MV-4-11 (cell line): ENCODE results near the gene DEXI.

Source experiments
- DNase-seq: peaks from one replicate; lab custom pipeline; 2025; lab: John Stamatoyannopoulos, UW

DEXI gene

DNA sequence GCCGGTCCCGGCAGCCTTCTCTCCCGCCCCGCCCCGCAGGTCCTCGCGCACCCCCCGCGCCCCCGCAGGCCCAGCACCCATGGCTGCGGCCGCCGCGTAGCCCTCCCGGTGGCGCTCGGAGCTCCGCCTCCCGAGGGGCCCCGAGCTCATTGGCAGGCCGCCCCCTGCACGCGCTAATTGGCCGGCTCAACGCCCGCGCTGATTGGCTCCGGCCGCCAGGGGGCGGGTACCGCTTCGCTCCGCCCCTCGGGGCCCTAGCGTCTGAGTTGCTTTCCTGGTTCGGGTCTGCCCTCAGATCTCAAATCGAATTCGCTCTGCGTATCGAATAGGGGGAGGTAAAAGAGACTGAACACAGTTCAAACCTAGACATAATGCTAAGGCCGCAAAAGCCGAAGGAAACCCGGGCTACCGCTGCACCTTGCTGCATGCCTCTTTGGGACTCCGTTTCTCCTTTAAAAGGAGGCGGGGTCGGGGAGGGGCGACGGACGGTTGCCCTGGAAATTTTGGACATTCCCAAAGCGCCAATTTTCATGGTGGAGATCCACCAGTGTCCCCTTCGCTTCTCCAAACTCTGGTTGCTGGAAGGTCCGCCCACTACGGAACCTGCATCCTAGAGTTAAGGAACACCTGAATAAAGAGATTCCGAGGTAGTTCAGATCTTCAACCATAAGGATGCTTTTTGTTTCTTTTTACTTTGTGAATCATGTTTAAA, at the start of gene DEXI:
Gene DEXI, minus strand, starts transcription at position 117 of the 712 bp plus-strand sequence. CDS start 463 bp downstream, outside the sequence.
- DNase-seq: peak; percentile 86

DNA sequence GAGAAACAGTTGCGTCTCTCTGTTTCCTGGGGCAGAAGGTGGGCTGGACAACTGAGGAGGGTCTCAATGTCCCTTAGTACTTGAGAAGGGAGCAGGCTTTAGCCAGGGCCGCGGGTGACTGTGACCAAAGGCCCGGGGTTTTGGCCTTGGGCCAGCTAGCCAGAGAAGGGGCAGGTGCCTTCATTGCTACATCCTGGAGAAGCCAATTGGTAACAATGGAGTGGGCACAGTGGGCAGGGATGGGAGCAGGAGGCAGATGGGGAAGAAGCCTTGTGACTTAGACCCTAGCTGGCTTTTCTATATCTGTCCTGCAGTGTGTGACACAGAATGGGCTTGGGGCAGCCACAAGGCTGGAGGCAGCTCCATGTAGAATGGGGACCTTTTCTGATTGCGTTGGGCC, 48.1 kb upstream of the DEXI start:
- DNase-seq: no peak

DNA sequence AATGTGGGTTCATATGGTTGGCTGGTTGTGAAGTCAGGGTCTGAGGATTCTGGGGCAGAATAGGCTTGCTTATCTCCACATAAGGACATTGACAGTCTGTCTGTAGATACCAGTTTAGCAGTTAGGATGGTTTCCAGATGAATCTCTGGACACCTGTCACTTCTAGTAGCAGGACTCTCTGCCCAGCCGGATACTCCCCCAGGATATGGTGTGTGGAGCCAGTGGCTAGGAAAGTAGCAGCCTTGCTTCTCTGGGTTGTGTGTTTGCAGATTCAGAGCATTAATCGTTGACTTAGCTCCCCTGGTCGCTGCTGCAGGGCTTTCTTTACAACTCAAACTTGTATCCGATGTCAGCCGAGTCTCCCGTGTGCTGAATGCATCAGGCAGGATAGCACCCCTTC, 47.3 kb upstream of the DEXI start:
- no peak for DNase-seq

DNA sequence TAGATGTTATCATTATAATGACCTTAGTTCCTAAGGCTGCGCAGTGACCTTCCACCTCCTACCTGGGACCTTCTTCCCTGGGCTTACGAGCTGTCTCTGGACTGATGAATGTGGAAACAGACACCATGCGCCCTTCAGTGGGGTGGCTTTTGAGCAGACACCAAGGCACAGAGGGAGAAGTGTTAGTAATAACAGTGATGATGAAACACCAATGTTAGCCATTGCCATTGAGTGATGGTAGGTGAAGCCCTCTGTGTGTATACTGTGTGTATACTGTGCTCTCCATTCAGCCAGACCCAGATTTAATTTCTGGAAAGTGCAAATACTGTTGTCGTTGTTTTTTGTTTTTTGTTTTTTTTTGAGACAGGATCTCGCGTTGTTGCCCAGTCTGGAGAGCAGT, 46.6 kb upstream of the DEXI start:
- DNase-seq: no peak

DNA sequence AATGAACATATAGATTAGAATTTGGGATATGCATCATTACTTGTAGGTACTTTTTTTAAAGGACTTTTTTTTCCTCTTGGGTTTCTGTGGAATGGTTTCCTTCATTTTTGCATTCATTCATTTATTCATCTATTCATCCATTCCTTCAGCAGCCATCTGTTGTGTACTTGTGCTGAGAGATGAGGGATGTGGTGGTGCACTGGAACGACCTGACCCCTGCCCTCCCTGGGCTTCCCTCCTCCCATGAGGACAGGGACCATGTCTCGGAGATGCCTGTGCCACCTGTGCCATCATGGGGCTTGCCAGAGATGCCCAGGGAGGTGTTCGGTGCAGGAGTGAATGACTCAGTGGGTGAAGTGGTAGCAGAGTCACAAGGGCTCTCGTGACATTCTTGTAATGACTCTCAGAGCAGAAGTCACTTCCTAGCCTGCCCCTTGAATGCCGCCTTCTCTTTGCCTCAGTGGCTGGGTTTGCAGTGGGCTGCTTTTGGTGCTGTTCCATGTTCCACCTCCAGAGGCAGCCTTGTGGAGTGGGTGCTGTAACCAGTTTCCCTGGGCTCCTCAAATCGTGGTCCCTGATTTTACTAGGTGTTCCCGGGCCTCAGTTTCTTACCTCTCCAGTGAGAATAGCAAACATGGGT, 46.0 kb upstream of the DEXI start:
- DNase-seq: no peak

DNA sequence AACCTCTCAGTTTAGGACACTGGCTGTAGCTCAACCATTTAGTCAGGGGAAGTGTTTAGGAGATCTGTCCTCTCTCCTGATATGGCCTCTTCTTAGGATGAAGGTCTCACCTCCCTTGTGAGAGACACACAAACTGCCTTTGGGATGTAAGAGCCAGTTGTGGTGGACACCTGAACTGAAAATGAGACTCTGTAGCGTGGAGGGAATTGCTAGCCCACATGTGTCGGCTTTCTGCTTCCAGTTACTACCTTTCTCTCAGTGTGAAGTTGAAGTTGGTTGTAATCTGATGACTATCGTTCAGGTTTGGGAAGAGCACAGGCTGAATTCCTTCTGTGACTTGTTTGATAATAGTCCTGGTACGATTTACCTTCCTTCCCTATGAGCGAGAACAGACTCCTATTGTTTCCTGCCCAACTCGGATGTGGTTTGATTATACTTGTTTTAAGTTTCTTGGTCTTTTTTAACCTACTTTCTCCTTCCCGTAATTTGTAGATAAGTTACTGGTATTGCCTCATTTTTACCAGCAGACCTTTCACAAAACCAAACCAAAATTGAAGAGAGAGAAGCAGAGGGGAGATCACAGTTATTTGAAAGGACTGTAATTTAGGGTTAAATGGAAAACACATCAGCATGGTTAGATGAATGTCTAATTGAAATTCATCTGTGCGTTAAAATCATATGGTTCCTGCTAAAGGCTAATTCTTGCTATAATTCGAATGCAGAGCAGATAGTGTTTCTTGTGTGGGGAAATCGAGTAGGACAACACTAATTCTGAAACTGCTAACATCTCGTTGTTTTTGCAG, 45.3 kb upstream of the DEXI start:
- no peak for DNase-seq

DNA sequence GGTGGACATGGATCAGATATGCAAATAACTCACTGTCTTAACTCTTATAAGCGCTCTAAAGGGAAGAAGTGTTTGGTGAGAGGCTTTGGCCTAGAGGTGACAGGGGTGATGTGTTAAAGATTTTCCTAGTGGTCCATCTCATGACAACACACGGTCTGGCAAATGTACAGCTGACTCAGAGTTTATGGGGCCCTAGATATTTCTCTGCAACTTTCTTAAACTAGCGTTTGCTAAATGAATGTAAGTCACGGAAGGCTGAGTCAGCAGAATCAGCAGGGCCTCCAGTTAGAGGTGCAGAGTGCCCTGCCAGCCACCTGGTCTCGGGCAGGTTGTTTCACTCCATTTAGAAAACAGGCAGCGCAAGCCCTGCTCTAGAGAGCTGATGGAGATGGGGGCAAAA, 42.2 kb upstream of the DEXI start:
- no peak for DNase-seq

DNA sequence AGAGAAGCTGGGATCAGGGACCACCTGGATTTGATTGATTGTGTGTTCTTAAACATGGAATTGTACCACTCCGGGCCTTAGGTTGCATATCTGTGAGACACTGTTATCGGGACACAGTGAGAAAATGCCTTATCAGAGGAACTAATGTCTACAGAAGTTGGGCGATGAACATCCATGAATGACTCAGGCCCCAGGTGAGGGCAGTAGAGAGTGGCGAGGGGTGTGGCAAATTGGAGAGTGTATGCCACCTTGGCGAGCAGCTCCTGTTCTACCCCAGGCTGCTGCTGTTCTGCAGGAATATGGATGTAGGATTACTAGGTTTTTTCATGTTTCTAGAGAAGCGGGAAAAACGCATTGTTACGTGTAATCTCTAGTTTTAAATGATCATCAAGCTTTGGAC, 40.9 kb upstream of the DEXI start:
- no peak for DNase-seq

DNA sequence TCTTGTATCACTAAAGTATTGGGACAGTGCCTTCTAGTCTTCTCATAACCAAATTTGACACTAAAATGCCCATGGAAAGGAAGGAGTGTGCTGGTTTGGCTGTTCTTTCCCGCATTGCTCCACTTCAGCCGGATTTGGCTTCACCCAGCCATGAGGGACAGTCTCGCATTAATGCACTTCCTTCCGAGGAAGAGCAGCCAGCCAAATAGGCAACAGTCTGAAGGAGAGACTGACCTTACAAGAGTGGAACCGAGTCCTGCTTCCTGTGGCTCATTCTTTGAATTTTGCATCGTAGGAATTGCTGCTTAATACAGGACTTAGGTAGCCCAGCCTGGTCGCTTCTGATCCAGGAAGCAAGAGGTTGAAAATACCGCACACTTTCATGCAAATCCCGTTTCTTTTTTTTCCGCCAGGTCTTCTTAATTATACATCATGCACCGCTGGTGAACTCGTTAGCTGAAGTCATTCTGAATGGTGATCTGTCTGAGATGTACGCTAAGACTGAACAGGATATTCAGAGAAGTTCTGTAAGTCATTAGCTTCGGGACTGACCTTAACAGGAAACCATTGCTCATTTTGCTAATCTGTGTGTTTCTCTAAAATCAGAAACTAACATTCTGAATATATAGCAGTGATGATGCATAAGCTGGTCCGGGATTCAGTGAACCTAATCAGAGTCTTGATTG, 40.3 kb upstream of the DEXI start:
- no peak for DNase-seq

DNA sequence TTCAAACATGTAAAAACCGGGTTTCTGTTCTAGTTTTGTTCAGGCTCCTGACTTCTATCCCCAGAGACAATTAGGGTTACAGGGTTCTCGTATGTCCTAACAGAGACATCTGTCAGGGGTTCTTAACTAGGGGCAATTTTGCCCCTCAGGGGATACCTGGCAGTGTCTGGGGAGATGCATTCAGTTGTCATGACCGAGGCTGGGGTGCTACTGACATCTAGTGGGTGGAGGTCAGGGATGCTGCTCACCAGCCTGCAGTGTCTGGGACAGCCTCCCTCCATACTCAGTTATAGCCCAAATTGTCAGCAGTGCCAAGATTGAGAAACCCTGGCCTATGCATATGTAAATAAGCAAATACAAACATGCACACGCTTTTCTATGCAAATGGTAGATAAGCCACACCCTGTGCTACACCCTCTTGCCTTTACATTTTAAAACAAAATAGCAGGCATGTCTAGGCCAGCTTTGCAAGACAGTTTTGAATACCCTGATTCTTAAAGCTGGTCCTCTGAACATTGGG, 39.5 kb upstream of the DEXI start:
- no peak for DNase-seq

DNA sequence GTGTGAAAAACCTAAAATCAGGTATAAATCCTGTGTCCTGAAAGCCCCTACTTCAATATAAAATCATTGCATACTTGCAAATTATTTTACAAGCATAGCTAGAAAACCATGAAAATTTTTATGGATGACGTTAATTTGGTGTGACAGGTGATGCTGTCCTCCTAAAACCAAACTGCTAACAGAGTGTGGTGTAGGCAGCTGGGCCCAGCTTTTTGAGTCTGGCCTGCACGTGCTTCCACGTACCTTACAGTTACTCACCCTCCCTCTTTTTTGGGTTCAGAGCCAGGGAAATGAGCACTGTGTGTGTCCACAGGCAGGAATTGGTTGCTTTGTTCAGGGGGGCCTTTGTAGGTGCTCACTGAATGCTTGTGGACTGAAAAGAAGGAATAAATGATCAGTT, 38.5 kb upstream of the DEXI start:
- no peak for DNase-seq

DNA sequence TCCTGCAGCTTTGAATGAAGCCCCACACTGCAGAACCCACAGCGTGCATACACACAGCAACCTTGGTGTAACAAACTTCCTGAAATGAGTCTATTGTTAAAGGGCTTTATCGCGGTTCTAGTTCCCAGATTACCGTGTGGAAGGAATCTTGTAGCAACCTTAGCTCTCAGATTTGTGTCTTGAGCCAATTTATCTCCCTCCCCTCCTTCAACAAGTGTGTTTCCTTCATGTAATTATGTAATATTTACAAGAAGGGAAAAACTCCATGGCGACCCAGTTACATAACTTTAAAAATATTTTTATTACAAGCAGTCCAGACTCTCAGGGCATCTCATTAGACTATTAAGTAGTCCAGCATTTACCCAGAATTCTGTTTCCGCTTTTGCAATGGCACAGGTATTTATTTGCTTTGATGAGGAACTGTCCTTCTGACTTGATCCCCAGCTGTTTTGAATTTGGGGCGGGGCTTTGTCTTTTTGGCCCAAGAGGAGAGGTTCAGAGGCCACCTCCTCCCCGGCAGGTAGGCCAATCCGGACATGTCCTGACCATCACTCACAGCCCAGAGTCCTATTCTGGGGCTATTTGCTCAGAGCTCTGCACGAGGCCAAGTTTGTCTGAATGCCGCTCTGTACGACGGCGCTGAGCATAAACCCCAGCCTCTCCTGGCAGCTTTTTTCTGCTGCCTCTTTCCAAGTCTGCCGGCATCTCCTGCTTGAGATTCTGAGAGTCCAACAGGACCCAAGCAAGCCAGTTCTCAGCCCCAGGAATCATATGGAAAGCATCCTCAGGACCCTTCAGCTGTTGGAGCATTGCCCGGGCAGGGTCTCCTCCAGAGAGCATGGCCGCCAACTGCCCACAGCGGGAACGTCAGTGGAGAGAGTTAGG, 37.7 kb upstream of the DEXI start:
- DNase-seq: no peak

DNA sequence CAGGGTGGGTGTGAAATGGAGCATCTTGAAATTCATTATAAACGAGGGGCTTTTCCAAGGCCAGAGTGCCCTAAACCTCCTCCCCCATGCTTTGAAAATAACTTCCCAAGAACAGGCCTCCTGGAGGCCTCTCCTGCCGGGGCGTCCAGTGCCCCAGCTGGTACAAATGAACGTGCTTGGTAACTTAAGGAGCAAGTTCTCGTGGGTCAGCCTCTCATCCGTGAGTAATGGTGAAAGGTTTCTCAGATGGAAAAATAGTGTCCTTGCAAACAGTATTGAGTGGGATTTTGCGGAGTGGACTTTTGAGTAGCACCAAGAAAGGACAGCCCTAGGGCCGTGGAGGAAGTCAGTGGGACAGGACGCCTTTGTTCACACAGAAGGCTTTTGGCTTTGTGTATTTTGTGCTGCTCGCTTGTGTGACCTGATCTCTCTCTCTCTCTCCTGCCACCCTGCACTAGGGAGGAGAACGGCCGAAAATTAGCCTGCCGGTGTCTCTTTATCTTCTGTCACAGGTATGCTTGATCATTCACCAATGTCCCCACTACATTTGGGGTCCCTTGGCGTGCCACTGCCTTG, 36.7 kb upstream of the DEXI start:
- DNase-seq: no peak

DNA sequence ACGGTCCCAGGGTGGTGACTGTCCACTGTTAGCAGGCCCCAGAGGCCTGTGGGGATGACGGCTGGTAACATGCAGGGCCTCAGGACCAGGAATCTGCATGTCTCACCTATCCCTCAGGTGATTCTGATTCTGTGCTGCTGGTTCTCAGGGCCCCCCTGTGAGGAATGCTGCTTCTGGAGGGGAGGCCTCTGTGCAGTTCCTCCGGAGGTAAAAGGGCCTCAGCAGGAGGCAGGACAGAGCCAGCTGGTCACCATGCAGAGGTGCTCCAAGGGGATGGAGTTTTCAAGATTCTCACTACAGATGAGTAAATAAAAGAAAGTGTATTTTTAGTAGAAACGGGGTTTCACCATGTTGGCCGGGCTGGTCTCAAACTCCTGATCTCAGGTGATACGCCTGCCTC, 35.9 kb upstream of the DEXI start:
- DNase-seq: no peak

DNA sequence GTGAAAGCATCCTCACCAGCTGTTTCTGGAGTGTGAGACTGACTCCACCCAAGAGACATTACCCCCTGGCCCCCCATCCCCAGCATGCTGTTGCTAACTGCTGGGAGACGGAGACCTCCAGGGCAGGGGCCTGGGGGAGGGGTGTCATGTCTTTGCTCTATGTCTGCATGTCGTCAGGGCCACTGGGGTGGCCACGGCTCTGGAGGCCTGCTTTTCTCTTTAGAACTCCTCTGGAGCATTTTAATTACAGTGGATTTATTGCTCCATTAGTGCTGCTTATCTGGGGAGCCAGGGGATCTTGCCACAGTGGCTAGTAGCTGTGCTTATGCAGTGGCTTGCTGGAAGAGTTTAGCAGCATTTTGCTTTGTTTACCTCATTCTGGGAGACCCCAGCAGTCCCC, 34.4 kb upstream of the DEXI start:
- no peak for DNase-seq

DNA sequence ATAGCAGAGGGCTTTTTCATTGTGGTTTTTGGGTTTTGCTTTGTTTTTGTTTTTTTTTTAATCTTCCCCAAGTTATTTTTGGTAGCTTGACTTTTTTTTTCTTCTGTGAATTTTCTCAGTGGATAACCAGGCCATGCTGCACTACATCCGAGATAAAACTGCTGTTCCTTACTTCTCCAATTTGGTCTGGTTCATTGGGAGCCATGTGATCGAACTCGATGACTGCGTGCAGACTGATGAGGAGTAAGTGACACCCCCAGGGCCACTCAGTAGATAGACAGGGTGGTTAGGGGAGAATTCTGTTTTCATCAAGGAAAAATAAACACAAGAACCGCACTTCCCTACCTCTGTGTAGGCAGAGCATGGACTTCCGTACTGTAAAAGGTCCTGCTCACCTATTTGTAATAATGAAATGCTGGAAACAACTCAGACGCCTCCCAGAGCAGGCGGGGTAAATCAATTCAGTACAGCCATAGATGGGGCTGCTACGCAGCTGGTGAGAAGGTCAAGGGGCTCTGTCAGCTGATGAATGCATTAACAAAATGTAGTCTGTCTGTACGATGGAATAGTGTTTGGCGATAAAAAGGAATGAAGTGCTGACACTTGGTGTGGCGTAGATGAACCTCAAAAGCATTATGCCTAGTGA, 30.7 kb upstream of the DEXI start:
- peak; percentile 20 for DNase-seq

DNA sequence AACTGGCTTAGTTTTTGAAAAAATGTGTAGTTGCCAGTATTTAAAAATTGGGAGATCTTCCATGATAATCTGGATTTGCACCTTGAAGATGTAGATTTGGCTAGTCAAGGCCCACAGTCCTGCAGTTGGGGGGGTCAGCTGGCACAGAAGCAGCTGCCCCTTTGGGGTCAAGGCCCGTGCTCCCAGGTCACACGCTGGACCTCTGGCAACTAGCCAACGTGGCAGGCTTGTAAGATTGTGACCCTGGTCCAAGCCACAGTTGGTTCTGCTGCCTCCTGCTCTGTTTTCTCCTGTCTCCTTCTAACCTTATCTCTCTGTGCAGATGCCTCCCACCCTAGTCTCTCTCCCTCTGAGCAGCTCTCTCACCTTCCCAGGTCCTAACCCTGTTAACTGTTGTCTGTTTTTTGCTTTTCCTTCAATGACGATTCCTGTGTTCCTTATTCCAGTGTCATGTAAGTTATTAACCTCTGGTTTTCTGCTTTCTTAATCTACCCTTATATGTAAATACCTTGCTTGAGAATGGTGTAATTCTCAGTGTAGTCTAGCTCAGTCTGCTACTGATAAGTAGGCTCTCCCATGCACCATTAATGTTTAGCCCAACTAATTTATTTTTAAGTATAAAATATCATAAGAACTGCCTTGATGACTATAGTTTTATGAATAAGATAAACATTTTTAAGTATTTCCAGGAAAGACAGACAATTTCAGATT, 30.0 kb upstream of the DEXI start:
- no peak for DNase-seq

DNA sequence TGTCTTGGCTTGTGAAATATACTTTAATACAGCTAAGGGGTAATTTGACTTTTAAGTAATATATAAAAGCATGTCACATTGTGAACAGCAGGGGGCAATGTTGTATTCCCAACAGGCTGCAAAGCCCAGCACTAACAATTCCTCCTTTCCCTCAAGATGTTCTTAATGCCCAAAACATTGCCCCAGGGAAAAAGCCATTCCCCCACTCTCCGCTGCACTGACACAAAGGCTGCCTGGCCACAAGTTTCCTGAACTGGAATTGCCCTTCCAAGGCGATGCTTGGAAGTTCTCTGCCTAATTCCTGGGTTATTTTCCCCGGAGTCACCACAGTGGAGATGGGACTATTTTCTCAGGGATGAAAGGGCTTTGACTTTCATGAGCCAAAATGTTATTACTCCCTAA, 29.3 kb upstream of the DEXI start:
- peak; percentile 43 for DNase-seq

DNA sequence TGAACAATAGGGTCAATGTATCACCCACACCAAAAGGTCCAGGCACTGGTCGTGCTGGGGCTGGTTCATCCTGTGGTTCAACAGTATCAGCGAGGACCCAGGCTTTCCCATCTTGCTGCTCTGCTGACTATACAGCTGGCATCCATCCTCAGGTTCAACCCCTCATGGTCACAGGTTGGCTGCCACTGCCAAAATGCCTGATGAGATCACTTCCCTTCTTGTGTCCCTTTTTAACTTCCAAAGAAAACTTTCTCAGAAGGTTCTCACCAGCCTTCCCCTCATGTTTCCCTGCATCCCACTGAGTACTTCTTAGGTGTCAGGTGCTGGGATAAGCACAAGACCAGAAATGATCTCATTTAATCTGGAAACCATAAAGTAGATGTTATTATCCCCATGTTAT, 27.8 kb upstream of the DEXI start:
- DNase-seq: no peak

DNA sequence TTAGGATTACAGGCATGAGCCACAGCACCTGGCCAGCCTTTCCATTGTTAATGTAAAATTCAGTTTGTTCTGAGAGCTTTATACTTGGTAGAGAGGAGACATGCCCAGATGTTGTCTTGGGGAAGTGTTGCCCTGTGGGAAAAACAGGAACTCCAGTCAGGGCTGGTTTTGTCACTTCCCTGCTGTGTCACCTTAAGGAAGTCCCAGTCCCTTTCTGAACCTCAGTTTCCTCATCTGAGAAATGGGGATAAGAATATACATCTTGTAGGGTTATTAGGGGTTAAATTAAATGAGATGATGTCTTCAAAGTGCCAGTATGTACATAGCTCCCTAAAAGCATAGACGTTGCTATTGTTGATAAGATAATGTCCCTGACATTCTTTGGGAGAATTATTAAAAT, 27.3 kb upstream of the DEXI start:
- DNase-seq: peak; percentile 50
